Liver (tissue), 9 donors: Measurements from ENCODE around the gene TERB1. TPM values are rescaled to one million over a fixed set of nuclear protein-coding genes. Genes with fewer than 3 reads are reported as not detected.

Experiments used
- DNase-seq: peaks from one replicate; pipeline ENCODE4 v3.0.0-alpha.2; 2017; ENCODE audit warnings: low spot score
- H3K27ac ChIP-seq, 2 donors: one replicate each; pipeline ENCODE4 v1.7.0; 2013; ENCODE audit warnings: inconsistent platforms in 2 of 2, low read length in 2 of 2, control low read depth in 1 of 2, low read depth in 1 of 2, mild to moderate bottlenecking in 1 of 2
- H3K27me3 ChIP-seq, 4 donors: one replicate each; pipeline versions ENCODE4 v1.6.1 to v1.7.0; 2013; ENCODE audit warnings: low read length in 3 of 4, inconsistent platforms in 1 of 4, mild to moderate bottlenecking in 1 of 4, moderate library complexity in 1 of 4; ENCODE audit not compliant: control insufficient read depth in 4 of 4, insufficient read depth in 4 of 4
- H3K36me3 ChIP-seq, 4 donors: one replicate each; pipeline versions ENCODE4 v1.6.1 to v1.7.0; 2013; ENCODE audit warnings: low read length in 3 of 4, mild to moderate bottlenecking in 3 of 4, low read depth in 1 of 4, moderate library complexity in 1 of 4; ENCODE audit not compliant: control insufficient read depth in 4 of 4, insufficient read depth in 3 of 4
- H3K4me1 ChIP-seq, 4 donors: one replicate each; pipeline versions ENCODE4 v1.6.1 to v1.7.0; 2013; ENCODE audit warnings: low read length in 3 of 4, mild to moderate bottlenecking in 3 of 4, moderate library complexity in 1 of 4; ENCODE audit not compliant: control insufficient read depth in 4 of 4, insufficient read depth in 4 of 4
- H3K4me3 ChIP-seq, 3 donors: one replicate each; pipeline versions ENCODE4 v1.6.1 to v1.7.0; 2013; ENCODE audit warnings: low read length in 3 of 3, control low read depth in 1 of 3, low read depth in 1 of 3, mild to moderate bottlenecking in 1 of 3
- H3K9ac ChIP-seq, 2 donors: one replicate each; pipeline ENCODE4 v1.7.0; 2013; ENCODE audit warnings: low read length in 2 of 2, mild to moderate bottlenecking in 2 of 2, moderate library complexity in 2 of 2, control low read depth in 1 of 2, low read depth in 1 of 2
- H3K9me3 ChIP-seq, 4 donors: one replicate each; pipeline versions ENCODE4 v1.6.1 to v1.7.0; 2013; ENCODE audit warnings: low read length in 3 of 4; ENCODE audit not compliant: control insufficient read depth in 4 of 4
- EGR1 ChIP-seq, 2 donors: IDR thresholded peaks; 2 replicates each; pipeline ENCODE4 v1.6.1; 2016 to 2018; ENCODE audit warnings: antibody characterized with exemption in 2 of 2, low read depth in 2 of 2
- FOXA1 ChIP-seq: IDR thresholded peaks from 2 replicates; pipeline ENCODE4 v1.6.1; 2016; ENCODE audit warnings: antibody characterized with exemption
- FOXA2 ChIP-seq: IDR thresholded peaks from 2 replicates; pipeline ENCODE4 v1.6.1; 2016; ENCODE audit warnings: antibody characterized with exemption
- GABPA ChIP-seq, 2 donors: IDR thresholded peaks in 1 of 2; conservative IDR thresholded peaks in 1 of 2; 2 replicates each; pipeline ENCODE4 v1.6.1; 2016; ENCODE audit warnings: antibody characterized with exemption in 2 of 2, mild to moderate bottlenecking in 1 of 2, moderate library complexity in 1 of 2
- HNF4A ChIP-seq, 2 donors: conservative IDR thresholded peaks; 2 replicates each; pipeline ENCODE4 v1.6.1; 2016; ENCODE audit warnings: antibody characterized with exemption in 2 of 2, mild to moderate bottlenecking in 2 of 2
- HNF4G ChIP-seq: IDR thresholded peaks from 2 replicates; pipeline ENCODE4 v1.6.1; 2016; ENCODE audit warnings: antibody characterized with exemption
- JUND ChIP-seq, 2 donors: IDR thresholded peaks; 2 replicates each; pipeline ENCODE4 v1.6.1; 2016; ENCODE audit warnings: antibody characterized with exemption in 2 of 2
- NR2F2 ChIP-seq: IDR thresholded peaks from 2 replicates; pipeline ENCODE4 v1.6.1; 2016; ENCODE audit warnings: antibody characterized with exemption
- RAD21 ChIP-seq, 2 donors: IDR thresholded peaks; 2 replicates each; pipeline ENCODE4 v1.6.1; 2016; ENCODE audit warnings: antibody characterized with exemption in 2 of 2, mild to moderate bottlenecking in 2 of 2
- RXRA ChIP-seq, 2 donors: IDR thresholded peaks; 2 replicates each; pipeline ENCODE4 v1.6.1; 2017 to 2018; ENCODE audit warnings: antibody characterized with exemption in 2 of 2, mild to moderate bottlenecking in 1 of 2
- SP1 ChIP-seq: IDR thresholded peaks from 2 replicates; pipeline ENCODE4 v1.6.1; 2018; ENCODE audit warnings: antibody characterized with exemption, mild to moderate bottlenecking
- TAF1 ChIP-seq: conservative IDR thresholded peaks from 2 replicates; pipeline ENCODE4 v1.6.1; 2016; ENCODE audit warnings: antibody characterized with exemption, mild to moderate bottlenecking
- YY1 ChIP-seq: IDR thresholded peaks from 2 replicates; pipeline ENCODE4 v1.6.1; 2016; ENCODE audit warnings: antibody characterized with exemption, mild to moderate bottlenecking
- WGBS: extraction: QIAGEN DNeasy Blood & Tissue Kit; methylation state at CpG from one replicate; pipeline ENCODE4 v1.1.7; 2013; 5-methylcytosine and 5-hydroxymethylcytosine counted together
- polyA plus RNA-seq, 2 donors: library from polyadenylated mRNA; stranded (reverse) in 1 of 2; unstranded in 1 of 2; fragments of 200-250 nt in 1 of 2; fragments of >200 nt in 1 of 2; fragmentation: Nextera tagmentation in 1 of 2; extraction: Ambion mirVana in 1 of 2; gene quantifications; one replicate each; pipeline versions ENCODE4 v1.2.1 to v1.2.3, GENCODE V29; 2013 to 2015
- total RNA-seq, 2 donors: library from RNA; depleted of rRNA; stranded (reverse); fragments of >200 nt; gene quantifications; one replicate each; pipeline ENCODE4 v1.2.3, GENCODE V29; 2014
- TF ChIP-seq, protein P1 (sequence below): IDR thresholded peaks from 2 replicates; pipeline ENCODE4 v1.6.1; 2016; ENCODE audit warnings: antibody characterized with exemption
- TF ChIP-seq, protein P2 (sequence below): IDR thresholded peaks from 2 replicates; pipeline ENCODE4 v1.6.1; 2016; ENCODE audit warnings: antibody characterized with exemption, mild to moderate bottlenecking
- TF ChIP-seq, protein P3 (sequence below): fragments of 150-350 bp; IDR thresholded peaks from 2 replicates; pipeline ENCODE4 v1.5.1; 2017; ENCODE audit warnings: improper control_type of control experiment, low read depth, low read length; ENCODE audit not compliant: missing input control
- TF ChIP-seq, protein P4 (sequence below): IDR thresholded peaks from 2 replicates; pipeline ENCODE4 v1.6.1; 2016; ENCODE audit warnings: antibody characterized with exemption
- TF ChIP-seq, protein P5 (sequence below): IDR thresholded peaks from 2 replicates; pipeline ENCODE4 v1.6.1; 2016; ENCODE audit warnings: antibody characterized with exemption
- donor health status: healthy.
- donor health status: healthy.
- donor health status: healthy.
- donor health status: healthy.
- donor health status: healthy.

Gene TERB1
- total and polyA plus RNA-seq, 4 donors: 0.08 to 0.17 TPM; not detected in 2

DNA sequence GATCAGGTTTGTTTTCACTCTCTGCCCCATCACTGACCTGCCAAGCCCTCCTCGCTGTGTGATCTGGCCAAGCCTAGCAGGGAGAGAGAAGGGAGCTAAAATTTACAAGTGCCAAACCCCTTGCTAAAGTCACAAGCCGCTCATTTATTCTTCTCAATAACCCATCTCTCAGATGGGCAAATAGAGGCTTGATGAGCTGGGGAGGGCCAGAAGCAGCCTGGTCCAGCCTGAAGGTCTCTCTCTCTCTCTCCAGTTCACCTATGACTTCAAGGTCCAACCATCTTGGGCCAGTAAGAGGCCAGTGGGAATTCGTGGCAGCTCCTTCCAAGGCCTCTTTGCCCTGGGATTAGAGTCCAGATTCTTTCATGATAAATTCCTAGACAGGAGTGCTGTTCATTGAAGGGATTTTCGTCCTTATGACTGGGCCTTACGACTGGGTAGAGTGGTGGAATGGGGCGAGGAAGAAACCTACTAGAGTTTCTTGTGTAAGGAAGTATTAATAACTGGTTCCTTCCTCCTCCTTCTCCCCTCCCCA lies 46.2 kb upstream of the TERB1 start:
- Histone ChIP-seq H3K9me3 (no peaks in the 10 kb centered on the region), H3K27me3 (peaks cover 2 to 5% (median 4%) of the 10 kb centered on the region in 4 donors), H3K4me1 (peaks cover 5 to 9% (median 8%) of the 10 kb centered on the region in 4 donors), H3K36me3 (no peaks in the 10 kb centered on the region), H3K27ac (no peak overlapping the region), H3K9ac (no peak overlapping the region), H3K4me3 (no peak overlapping the region)
- WGBS: 74% methylated on average over 6 of the region's 6 CpGs
- no peak for DNase-seq
- TF ChIP-seq HNF4G (no peak), YY1 (no peak), EGR1 (IDR thresholded peaks at IDR 0.05; ENCODE audit: low read depth in 2 of 2) (no peak), JUND (IDR thresholded peaks at IDR 0.05) (no peak)
- TF ChIP-seq, protein P1, sequence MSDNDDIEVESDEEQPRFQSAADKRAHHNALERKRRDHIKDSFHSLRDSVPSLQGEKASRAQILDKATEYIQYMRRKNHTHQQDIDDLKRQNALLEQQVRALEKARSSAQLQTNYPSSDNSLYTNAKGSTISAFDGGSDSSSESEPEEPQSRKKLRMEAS: no peak
- TF ChIP-seq, protein P2, sequence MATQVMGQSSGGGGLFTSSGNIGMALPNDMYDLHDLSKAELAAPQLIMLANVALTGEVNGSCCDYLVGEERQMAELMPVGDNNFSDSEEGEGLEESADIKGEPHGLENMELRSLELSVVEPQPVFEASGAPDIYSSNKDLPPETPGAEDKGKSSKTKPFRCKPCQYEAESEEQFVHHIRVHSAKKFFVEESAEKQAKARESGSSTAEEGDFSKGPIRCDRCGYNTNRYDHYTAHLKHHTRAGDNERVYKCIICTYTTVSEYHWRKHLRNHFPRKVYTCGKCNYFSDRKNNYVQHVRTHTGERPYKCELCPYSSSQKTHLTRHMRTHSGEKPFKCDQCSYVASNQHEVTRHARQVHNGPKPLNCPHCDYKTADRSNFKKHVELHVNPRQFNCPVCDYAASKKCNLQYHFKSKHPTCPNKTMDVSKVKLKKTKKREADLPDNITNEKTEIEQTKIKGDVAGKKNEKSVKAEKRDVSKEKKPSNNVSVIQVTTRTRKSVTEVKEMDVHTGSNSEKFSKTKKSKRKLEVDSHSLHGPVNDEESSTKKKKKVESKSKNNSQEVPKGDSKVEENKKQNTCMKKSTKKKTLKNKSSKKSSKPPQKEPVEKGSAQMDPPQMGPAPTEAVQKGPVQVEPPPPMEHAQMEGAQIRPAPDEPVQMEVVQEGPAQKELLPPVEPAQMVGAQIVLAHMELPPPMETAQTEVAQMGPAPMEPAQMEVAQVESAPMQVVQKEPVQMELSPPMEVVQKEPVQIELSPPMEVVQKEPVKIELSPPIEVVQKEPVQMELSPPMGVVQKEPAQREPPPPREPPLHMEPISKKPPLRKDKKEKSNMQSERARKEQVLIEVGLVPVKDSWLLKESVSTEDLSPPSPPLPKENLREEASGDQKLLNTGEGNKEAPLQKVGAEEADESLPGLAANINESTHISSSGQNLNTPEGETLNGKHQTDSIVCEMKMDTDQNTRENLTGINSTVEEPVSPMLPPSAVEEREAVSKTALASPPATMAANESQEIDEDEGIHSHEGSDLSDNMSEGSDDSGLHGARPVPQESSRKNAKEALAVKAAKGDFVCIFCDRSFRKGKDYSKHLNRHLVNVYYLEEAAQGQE: no peak

DNA sequence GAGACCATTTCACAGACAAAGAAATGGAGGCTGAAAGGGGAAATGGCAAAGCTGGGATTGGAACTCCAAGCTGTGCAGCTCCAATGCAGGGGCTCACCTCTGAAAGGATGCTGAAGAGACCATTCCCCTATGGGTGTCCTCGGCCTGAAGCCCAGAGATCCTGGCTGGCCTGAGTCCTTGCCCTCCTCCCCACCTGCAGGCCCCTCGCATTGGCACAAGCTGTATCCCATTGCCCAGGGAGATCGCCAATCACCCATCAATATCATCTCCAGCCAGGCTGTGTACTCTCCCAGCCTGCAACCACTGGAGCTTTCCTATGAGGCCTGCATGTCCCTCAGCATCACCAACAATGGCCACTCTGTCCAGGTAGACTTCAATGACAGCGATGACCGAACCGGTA lies 45.4 kb upstream of the TERB1 start:
- Histone ChIP-seq H3K27ac (no peak overlapping the region), H3K4me3 (no peak overlapping the region), H3K9me3 (no peaks in the 10 kb centered on the region), H3K27me3 (peaks cover 2 to 5% (median 4%) of the 10 kb centered on the region in 4 donors), H3K9ac (no peak overlapping the region), H3K36me3 (no peaks in the 10 kb centered on the region), H3K4me1 (peaks cover 5 to 9% (median 8%) of the 10 kb centered on the region in 4 donors)
- 96% methylated on average over 6 of the region's 6 CpGs for WGBS
- no peak for TF ChIP-seq YY1
- no peak for TF ChIP-seq FOXA2
- TF ChIP-seq HNF4G: no peak
- no peak for TF ChIP-seq RXRA (IDR thresholded peaks at IDR 0.05)
- TF ChIP-seq NR2F2: no peak
- TF ChIP-seq SP1: no peak
- TF ChIP-seq RAD21 (IDR thresholded peaks at IDR 0.05): no peak
- TF ChIP-seq, protein P3, sequence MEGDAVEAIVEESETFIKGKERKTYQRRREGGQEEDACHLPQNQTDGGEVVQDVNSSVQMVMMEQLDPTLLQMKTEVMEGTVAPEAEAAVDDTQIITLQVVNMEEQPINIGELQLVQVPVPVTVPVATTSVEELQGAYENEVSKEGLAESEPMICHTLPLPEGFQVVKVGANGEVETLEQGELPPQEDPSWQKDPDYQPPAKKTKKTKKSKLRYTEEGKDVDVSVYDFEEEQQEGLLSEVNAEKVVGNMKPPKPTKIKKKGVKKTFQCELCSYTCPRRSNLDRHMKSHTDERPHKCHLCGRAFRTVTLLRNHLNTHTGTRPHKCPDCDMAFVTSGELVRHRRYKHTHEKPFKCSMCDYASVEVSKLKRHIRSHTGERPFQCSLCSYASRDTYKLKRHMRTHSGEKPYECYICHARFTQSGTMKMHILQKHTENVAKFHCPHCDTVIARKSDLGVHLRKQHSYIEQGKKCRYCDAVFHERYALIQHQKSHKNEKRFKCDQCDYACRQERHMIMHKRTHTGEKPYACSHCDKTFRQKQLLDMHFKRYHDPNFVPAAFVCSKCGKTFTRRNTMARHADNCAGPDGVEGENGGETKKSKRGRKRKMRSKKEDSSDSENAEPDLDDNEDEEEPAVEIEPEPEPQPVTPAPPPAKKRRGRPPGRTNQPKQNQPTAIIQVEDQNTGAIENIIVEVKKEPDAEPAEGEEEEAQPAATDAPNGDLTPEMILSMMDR: no peak
- TF ChIP-seq EGR1 (IDR thresholded peaks at IDR 0.05; ENCODE audit: low read depth in 2 of 2): no peak
- TF ChIP-seq, protein P4, sequence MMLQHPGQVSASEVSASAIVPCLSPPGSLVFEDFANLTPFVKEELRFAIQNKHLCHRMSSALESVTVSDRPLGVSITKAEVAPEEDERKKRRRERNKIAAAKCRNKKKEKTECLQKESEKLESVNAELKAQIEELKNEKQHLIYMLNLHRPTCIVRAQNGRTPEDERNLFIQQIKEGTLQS: no peak
- TF ChIP-seq FOXA1: no peak
- no peak for TF ChIP-seq TAF1
- no peak for TF ChIP-seq HNF4A (conservative IDR thresholded peaks at IDR 0.05)
- TF ChIP-seq JUND (IDR thresholded peaks at IDR 0.05): no peak
- TF ChIP-seq, protein P5, sequence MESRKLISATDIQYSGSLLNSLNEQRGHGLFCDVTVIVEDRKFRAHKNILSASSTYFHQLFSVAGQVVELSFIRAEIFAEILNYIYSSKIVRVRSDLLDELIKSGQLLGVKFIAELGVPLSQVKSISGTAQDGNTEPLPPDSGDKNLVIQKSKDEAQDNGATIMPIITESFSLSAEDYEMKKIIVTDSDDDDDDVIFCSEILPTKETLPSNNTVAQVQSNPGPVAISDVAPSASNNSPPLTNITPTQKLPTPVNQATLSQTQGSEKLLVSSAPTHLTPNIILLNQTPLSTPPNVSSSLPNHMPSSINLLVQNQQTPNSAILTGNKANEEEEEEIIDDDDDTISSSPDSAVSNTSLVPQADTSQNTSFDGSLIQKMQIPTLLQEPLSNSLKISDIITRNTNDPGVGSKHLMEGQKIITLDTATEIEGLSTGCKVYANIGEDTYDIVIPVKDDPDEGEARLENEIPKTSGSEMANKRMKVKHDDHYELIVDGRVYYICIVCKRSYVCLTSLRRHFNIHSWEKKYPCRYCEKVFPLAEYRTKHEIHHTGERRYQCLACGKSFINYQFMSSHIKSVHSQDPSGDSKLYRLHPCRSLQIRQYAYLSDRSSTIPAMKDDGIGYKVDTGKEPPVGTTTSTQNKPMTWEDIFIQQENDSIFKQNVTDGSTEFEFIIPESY: no peak
- TF ChIP-seq GABPA (IDR thresholded peaks at IDR 0.05 in 1 of 2, conservative IDR thresholded peaks at IDR 0.05 in 1 of 2): no peak
- TF ChIP-seq, protein P2: no peak
- TF ChIP-seq, protein P1: no peak
- DNase-seq: no peak
